Esophagus squamous epithelium (tissue), 5 donors: ENCODE data around the gene KLHDC10. TPM values are rescaled to one million over a fixed set of nuclear protein-coding genes. Genes with fewer than 3 reads are reported as not detected.
"Not testable (repeated sequence)": the region's sequence is repeated elsewhere in the genome, so short reads cannot be mapped to it uniquely, and the experiment has no call there.

Experiments used
- DNase-seq: peaks from one replicate; lab custom pipeline; 2025; lab: John Stamatoyannopoulos, UW
- H3K27ac ChIP-seq, 4 donors: fragments of 200-600 bp; sonication (generic); one replicate each; pipeline ENCODE4 v1.5.1; 2016 to 2019; ENCODE audit warnings: mild to moderate bottlenecking in 1 of 4
- H3K27me3 ChIP-seq, 4 donors: fragments of 200-600 bp; sonication (generic); 1 replicate in 3 of 4; 2 replicates in 1 of 4; pipeline versions ENCODE4 v1.5.1 to v1.6.0; 2017 to 2021; ENCODE audit warnings: antibody characterized with exemption in 1 of 4
- H3K36me3 ChIP-seq, 3 donors: fragments of 200-600 bp; sonication (generic); one replicate each; pipeline ENCODE4 v1.5.1; 2016 to 2019
- H3K4me1 ChIP-seq, 3 donors: fragments of 200-600 bp; sonication (generic); one replicate each; pipeline ENCODE4 v1.5.1; 2017 to 2019
- H3K4me3 ChIP-seq, 4 donors: fragments of 200-600 bp; sonication (generic); 1 replicate in 3 of 4; 2 replicates in 1 of 4; pipeline ENCODE4 v1.5.1; 2016 to 2019; ENCODE audit warnings: mild to moderate bottlenecking in 2 of 4, moderate library complexity in 1 of 4
- H3K9me3 ChIP-seq, 3 donors: fragments of 200-600 bp; sonication (generic); one replicate each; pipeline ENCODE4 v1.5.1; 2016 to 2019
- POLR2A ChIP-seq, 4 donors: fragments of 450-650 bp; IDR thresholded peaks; one replicate each; pipeline ENCODE4 v1.6.1; 2017; ENCODE audit warnings: antibody characterized with exemption in 4 of 4, mild to moderate bottlenecking in 4 of 4, moderate library complexity in 3 of 4
- WGBS, 2 donors: methylation state at CpG; one replicate each; pipeline ENCODE4 v1.1.5; 2018; 5-methylcytosine and 5-hydroxymethylcytosine counted together
- intact Hi-C: fragments of 100-400 bp; cut with DNase I; formaldehyde crosslinking; loops from one replicate; pipeline ENCODE4 v1.15.0; 2022
- total RNA-seq, 4 donors: library from RNA; depleted of rRNA; stranded (reverse); fragments of >200 nt; gene quantifications; one replicate each; pipeline ENCODE4 v1.1.0, GENCODE V29; 2016
- TF ChIP-seq, protein P1 (sequence below), 6 experiments: fragments of 450-650 bp in 4 of 6; fragments of 200-600 bp in 2 of 6; sonication (generic) in 2 of 6; IDR thresholded peaks; one replicate each; pipeline ENCODE4 v1.5.1; 2016 to 2019; ENCODE audit warnings: antibody characterized with exemption in 6 of 6, mild to moderate bottlenecking in 4 of 6, moderate library complexity in 4 of 6
- donor health status: DM: yes; HTN: yes; CAD: no.

The KLHDC10 gene
- total RNA-seq, 4 donors from 2014 or later = 11.9 to 17.5 (median 15.7) TPM

DNA sequence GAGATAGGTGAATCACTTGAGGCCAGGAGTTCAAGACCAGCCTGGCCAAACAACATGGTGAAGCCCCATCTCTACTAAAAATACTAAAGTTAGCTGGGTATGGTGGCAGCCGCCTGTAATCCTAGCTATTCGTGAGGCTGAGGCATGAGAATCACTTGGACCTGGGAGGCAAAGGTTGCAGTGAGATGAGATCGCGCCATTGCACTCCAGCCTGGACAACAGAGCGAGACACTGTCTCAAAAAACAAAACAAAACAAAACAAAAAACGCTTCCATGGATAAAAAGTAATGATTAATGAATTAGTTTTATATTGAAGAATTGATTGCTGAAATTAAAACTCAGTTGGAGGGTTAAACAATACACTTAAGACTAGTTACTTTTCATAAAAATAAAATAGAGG, 32.3 kb downstream of the KLHDC10 start:
- DNase-seq = no peak
- no peak for TF ChIP-seq POLR2A (IDR thresholded peaks at IDR 0.05)
- TF ChIP-seq, protein P1, sequence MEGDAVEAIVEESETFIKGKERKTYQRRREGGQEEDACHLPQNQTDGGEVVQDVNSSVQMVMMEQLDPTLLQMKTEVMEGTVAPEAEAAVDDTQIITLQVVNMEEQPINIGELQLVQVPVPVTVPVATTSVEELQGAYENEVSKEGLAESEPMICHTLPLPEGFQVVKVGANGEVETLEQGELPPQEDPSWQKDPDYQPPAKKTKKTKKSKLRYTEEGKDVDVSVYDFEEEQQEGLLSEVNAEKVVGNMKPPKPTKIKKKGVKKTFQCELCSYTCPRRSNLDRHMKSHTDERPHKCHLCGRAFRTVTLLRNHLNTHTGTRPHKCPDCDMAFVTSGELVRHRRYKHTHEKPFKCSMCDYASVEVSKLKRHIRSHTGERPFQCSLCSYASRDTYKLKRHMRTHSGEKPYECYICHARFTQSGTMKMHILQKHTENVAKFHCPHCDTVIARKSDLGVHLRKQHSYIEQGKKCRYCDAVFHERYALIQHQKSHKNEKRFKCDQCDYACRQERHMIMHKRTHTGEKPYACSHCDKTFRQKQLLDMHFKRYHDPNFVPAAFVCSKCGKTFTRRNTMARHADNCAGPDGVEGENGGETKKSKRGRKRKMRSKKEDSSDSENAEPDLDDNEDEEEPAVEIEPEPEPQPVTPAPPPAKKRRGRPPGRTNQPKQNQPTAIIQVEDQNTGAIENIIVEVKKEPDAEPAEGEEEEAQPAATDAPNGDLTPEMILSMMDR (IDR thresholded peaks at IDR 0.05) = no peak
- H3K27ac ChIP-seq = no peak overlapping the region
- H3K4me1 ChIP-seq = no peaks in the 10 kb centered on the region
- H3K27me3 ChIP-seq = no peaks in the 10 kb centered on the region
- no peak overlapping the region for H3K4me3 ChIP-seq
- intact Hi-C loops = no loop called here
- H3K36me3 ChIP-seq = peaks cover 0 to 4% (median 0%) of the 10 kb centered on the region in 3 donors
- H3K9me3 ChIP-seq = no peaks in the 10 kb centered on the region
- 94 to 95% methylated on average over 6 of the region's 6 CpGs for WGBS, 2 donors

DNA sequence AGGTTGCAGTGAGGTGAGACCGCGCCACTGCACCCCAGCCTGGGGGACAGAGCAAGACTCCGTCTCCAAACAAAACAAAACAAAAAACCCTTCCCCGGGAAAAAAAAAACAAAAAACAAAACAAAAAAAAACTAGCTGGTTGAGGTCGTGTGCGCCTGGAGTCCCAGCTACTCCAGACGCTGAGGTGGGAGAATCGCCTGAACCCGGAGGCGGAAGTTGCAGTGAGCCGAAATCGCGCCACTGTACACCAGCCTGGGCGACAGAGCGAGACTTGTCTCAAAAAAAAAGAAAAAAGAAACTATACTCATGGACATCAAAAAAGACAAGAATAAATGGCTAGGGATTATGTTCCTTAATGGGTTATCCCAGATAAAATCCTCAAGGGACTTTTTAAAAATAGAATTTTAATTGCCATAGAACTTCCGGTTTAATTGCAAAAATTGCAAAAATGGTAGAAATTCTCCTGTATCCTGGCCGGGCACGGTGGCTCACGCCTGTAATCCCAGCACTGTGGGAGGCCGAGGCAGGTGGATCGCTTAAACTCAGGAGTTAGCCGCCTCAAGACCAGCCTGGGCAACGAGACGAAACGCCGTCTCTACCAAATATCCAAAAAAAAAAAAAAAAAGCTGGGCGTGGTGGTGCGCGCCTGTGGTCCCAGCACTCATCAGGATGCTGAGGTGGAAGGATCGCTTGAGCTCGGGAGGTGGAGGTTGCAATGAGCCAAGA, 37.8 kb downstream of the KLHDC10 start:
- Histone ChIP-seq H3K4me3 (no peak overlapping the region), H3K27me3 (no peaks in the 10 kb centered on the region), H3K27ac (no peak overlapping the region), H3K36me3 (peaks cover 0 to 4% (median 0%) of the 10 kb centered on the region in 3 donors), H3K4me1 (peaks cover 0 to under 1% (median 0%) of the 10 kb centered on the region in 3 donors), H3K9me3 (no peaks in the 10 kb centered on the region)
- TF ChIP-seq, protein P1 (IDR thresholded peaks at IDR 0.05) = no peak
- TF ChIP-seq POLR2A (IDR thresholded peaks at IDR 0.05) = no peak
- intact Hi-C loops = no loop called here
- no peak for DNase-seq
- 92% methylated on average over 30 to 31 of the region's 31 CpGs for WGBS, 2 donors

DNA sequence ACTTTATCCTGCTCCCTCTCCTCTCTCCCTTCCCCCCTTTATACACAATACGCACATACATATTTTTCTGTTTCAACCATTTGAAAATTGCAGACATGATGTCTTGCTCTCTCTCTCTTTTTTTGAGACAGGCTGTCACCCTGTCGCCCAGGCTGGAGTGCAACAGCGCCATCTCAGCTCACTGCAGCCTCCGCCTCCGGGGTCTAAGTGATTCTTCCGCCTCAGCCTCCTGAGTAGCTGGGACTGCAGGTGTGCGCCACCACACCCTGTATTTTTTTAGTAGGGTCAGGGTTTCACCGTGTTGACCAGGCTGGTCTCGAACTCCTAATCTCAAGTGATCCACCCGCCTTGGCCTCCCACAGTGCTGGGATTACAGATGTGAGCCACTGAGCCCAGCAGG, 38.5 kb downstream of the KLHDC10 start:
- no peak for DNase-seq
- Histone ChIP-seq H3K27ac (no peak overlapping the region), H3K4me3 (no peak overlapping the region), H3K36me3 (peaks cover 0 to 4% (median 0%) of the 10 kb centered on the region in 3 donors), H3K27me3 (no peaks in the 10 kb centered on the region), H3K9me3 (no peaks in the 10 kb centered on the region), H3K4me1 (peaks cover 0 to 8% (median 0%) of the 10 kb centered on the region in 3 donors)
- WGBS, 2 donors = 95 to 97% methylated on average over 10 of the region's 10 CpGs
- TF ChIP-seq POLR2A (IDR thresholded peaks at IDR 0.05) = no peak
- TF ChIP-seq, protein P1 (IDR thresholded peaks at IDR 0.05) = no peak
- intact Hi-C loops = no loop called here

DNA sequence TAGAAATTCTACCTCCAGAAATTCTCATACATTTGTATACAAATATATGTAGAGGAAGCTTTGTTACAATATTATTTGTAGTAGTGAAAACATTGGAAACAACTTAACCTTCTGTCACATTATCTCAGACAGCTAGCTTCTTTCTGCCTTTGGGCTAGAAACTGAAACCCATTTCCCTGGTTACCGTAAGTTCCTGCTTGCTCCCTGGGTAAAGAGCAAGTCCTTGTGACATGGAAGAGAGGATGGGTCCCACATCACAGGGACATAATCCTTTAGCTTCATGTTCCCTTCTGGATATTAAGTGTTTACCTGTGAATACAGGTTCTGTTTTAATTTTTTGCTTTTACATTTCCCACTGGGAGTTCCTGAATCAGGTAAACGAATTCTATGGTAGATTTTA, 41.8 kb downstream of the KLHDC10 start:
- 89 to 93% methylated on average over 2 of the region's 2 CpGs for WGBS, 2 donors
- Histone ChIP-seq H3K4me1 (peaks cover 0 to 22% (median 0%) of the 10 kb centered on the region in 3 donors), H3K36me3 (no peaks in the 10 kb centered on the region), H3K4me3 (no peak overlapping the region), H3K9me3 (no peaks in the 10 kb centered on the region), H3K27ac (no peak overlapping the region), H3K27me3 (no peaks in the 10 kb centered on the region)
- TF ChIP-seq, protein P1 (IDR thresholded peaks at IDR 0.05) = no peak
- no peak for TF ChIP-seq POLR2A (IDR thresholded peaks at IDR 0.05)
- intact Hi-C loops = no loop called here
- no peak for DNase-seq

DNA sequence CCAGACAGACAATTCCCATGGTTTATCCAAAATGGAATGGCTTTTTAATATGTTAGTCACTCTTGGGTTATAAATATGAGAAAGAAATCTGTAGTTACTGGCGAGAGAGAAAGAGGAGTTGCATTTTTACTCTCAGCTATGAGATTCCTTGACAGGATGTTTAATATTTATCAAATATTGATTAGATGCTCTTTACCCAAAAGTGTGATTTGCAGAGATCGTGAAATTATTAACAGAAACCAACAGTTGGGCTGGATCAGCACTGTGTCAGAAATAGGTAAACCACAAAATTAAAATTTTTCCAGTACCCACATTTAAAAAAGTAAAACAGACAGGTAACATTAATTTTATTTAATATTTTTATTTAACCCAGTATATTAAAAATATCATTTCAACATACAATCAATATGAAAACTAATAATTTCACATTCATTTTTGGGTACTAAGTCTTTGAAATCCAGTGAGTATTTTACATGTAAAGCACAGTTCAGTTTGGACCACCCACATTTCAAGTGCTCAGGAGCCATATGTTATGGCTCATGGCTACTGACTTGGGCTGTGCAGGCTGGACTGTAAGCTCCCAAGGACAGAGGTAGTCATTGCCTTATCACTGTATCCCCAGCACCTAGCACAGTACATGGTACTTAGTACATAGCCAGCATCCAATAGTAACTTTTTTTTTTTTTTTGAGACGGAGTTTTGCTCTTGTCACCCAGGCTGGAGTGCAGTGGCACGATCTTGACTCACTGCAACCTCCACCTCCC, 42.5 kb downstream of the KLHDC10 start:
- H3K9me3 ChIP-seq = no peaks in the 10 kb centered on the region
- H3K4me3 ChIP-seq = no peak overlapping the region
- TF ChIP-seq, protein P1 (IDR thresholded peaks at IDR 0.05) = no peak
- no peak for TF ChIP-seq POLR2A (IDR thresholded peaks at IDR 0.05)
- no peaks in the 10 kb centered on the region for H3K27me3 ChIP-seq
- no peaks in the 10 kb centered on the region for H3K36me3 ChIP-seq
- intact Hi-C loops = no loop called here
- no peak overlapping the region for H3K27ac ChIP-seq
- WGBS, 2 donors = 88 to 93% methylated on average over 4 of the region's 4 CpGs
- peaks cover 0 to 22% (median 0%) of the 10 kb centered on the region in 3 donors for H3K4me1 ChIP-seq
- no peak for DNase-seq

DNA sequence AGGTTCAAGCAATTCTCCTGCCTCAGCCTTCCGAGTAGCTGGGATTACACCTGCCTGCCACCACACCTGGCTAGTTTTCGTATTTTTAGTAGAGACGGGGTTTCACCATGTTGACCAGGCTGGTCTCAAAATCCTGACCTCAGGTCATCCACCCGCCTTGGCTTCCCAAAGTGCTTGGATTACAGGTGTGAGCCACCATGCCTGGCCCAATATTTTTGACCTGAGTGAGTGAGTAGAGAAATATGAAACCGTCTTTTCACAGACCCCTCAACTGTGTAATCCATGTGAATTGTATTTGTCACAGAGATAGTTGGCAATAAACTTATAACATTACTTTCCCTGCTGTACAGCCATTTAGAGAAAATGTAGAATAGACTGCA, 43.1 kb downstream of the KLHDC10 start:
- DNase-seq, H3K36me3 ChIP-seq, intact Hi-C loops, H3K9me3 ChIP-seq, H3K4me3 ChIP-seq, H3K27me3 ChIP-seq: not testable (repeated sequence)
- Histone ChIP-seq H3K4me1 (peaks cover 0 to 22% (median 0%) of the 10 kb centered on the region in 3 donors), H3K27ac (peak overlapping the region in 1 of 4 donors; percentile 47)
- WGBS, 2 donors = 90 to 92% methylated on average over 5 of the region's 5 CpGs
